Prostate gland (tissue), 2 donors: ENCODE data around the gene PDGFD. TPM values are rescaled to one million over a fixed set of nuclear protein-coding genes. Genes with fewer than 3 reads are reported as not detected.

Experiments
- DNase-seq: peaks from one replicate; pipeline ENCODE4 v3.0.0-alpha.2; 2019; ENCODE audit warnings: low spot score
- H3K27ac ChIP-seq, 2 donors: fragments of 200-600 bp; sonication (generic); 2 replicates each; pipeline ENCODE4 v1.5.1; 2017 to 2019
- H3K27me3 ChIP-seq: fragments of 200-600 bp; sonication (generic); replicated peaks from 2 replicates; pipeline ENCODE4 v1.5.1; 2019; ENCODE audit not compliant: insufficient read depth
- H3K36me3 ChIP-seq, 2 donors: fragments of 200-600 bp; sonication (generic); 1 replicate in 1 of 2; 2 replicates in 1 of 2; pipeline versions ENCODE4 v1.5.1 to v1.8.1; 2017 to 2019
- H3K4me1 ChIP-seq: fragments of 200-600 bp; sonication (generic); replicated peaks from 2 replicates; pipeline ENCODE4 v1.5.1; 2019
- H3K4me3 ChIP-seq, 2 donors: fragments of 200-600 bp; sonication (generic); 2 replicates each; pipeline ENCODE4 v1.5.1; 2017 to 2019
- H3K9me3 ChIP-seq: fragments of 200-600 bp; sonication (generic); 2 replicates; pipeline ENCODE4 v1.5.1; 2017
- CTCF ChIP-seq, 4 experiments: fragments of 200-600 bp in 2 of 4; fragments of 450-650 bp in 2 of 4; sonication (generic) in 2 of 4; IDR thresholded peaks; 1 replicate in 3 of 4; 2 replicates in 1 of 4; pipeline ENCODE4 v1.5.1; 2016 to 2019; ENCODE audit warnings: antibody characterized with exemption in 4 of 4, mild to moderate bottlenecking in 2 of 4, moderate library complexity in 2 of 4
- POLR2A ChIP-seq: fragments of 450-650 bp; IDR thresholded peaks from one replicate; pipeline ENCODE4 v1.6.1; 2016; ENCODE audit warnings: antibody characterized with exemption, mild to moderate bottlenecking
- POLR2AphosphoS5 ChIP-seq: sonication (generic); formaldehyde crosslinking; IDR thresholded peaks from one replicate; pipeline ENCODE4 v1.6.1; 2017; ENCODE audit warnings: antibody characterized with exemption
- WGBS: methylation state at CpG from one replicate; pipeline ENCODE4 v1.1.5; 2018; 5-methylcytosine and 5-hydroxymethylcytosine counted together
- intact Hi-C: fragments of 100-400 bp; cut with DNase I; formaldehyde crosslinking; loops from one replicate; pipeline ENCODE4 v1.14.2; 2022
- total RNA-seq, 2 donors: library from RNA; depleted of rRNA; stranded (reverse); fragments of >200 nt; gene quantifications; one replicate each; pipeline ENCODE4 v1.1.0, GENCODE V29; 2016

The PDGFD gene
- total RNA-seq, 2 donors from 2014 or later = 12.6 to 19.4 TPM

- H3K9me3 ChIP-seq = no peaks in the 10 kb centered on the region
- H3K27me3 ChIP-seq = no peaks in the 10 kb centered on the region
- H3K4me1 ChIP-seq = no peaks in the 10 kb centered on the region
- intact Hi-C loops = no loop called here
- H3K27ac ChIP-seq = no peak overlapping the region
- WGBS = 94% methylated on average over 5 of the region's 5 CpGs
- no peak for DNase-seq
- TF ChIP-seq POLR2AphosphoS5 (no peak), CTCF (IDR thresholded peaks at IDR 0.05) (no peak), POLR2A (no peak)
- H3K36me3 ChIP-seq = no peaks in the 10 kb centered on the region
- no peak overlapping the region for H3K4me3 ChIP-seq
Observed at GRCh38 chr11:104057908-104058307, 106.0 kb downstream of the PDGFD start.

DNA sequence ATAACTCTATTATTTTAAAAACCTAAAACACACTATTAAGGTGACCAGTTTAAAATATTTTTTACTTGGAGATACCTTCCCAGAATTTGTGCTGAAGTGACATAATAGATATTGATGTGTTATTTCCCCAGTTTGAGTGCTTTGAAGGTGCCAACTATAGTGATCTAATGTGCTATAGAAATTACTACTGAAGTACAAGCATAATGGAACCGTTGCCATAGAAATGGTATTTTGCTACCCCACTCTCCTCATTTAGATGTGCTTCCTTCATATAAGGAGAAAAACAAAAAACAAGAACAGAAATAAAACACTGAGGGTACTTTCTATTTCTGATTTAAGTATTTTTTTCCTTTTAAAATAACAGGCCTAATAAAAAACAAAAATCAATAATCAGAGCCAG is 108.4 kb downstream of the PDGFD start:
- Histone ChIP-seq H3K4me3 (no peak overlapping the region), H3K9me3 (no peaks in the 10 kb centered on the region), H3K4me1 (no peaks in the 10 kb centered on the region), H3K27me3 (no peaks in the 10 kb centered on the region), H3K36me3 (no peaks in the 10 kb centered on the region), H3K27ac (no peak overlapping the region)
- intact Hi-C loops = no loop called here
- TF ChIP-seq POLR2A (no peak), POLR2AphosphoS5 (no peak), CTCF (IDR thresholded peaks at IDR 0.05) (no peak)
- no peak for DNase-seq
- 86% methylated on average over 1 of the region's 1 CpG for WGBS

DNA sequence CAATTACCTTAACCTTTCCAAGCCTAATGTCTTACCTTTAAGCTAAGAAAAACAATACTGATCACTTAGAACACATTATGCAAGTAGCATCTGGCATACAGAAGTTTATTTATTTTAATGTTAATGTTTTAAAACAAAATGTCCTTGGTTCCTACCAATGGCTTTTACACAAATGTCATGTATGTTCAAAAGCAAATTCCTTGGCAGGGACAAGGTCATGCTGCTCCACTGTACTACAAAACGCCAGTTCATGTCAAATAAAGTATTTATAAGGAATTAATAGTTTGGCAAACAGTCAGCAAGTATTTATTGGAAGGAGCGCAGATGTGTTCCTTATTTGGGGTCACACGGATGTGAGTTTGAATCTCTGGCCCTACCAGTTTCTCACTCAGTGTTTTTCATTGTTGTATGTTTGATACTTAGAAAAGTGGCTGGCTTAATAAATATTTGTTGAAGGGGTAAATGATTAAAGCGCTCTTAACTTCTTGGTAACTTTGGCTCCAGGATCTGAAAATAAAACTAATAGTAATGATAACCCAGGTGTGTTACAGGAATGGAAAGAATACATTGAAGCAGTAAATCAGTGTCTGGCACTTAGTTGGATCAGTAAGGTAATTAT is 108.9 kb downstream of the PDGFD start:
- no peak for DNase-seq
- H3K4me1 ChIP-seq = no peaks in the 10 kb centered on the region
- TF ChIP-seq POLR2AphosphoS5 (no peak), CTCF (IDR thresholded peaks at IDR 0.05) (no peak), POLR2A (no peak)
- H3K36me3 ChIP-seq = no peaks in the 10 kb centered on the region
- H3K27ac ChIP-seq = no peak overlapping the region
- no peaks in the 10 kb centered on the region for H3K9me3 ChIP-seq
- WGBS = 29% methylated on average over 4 of the region's 4 CpGs
- no peak overlapping the region for H3K4me3 ChIP-seq
- intact Hi-C loops = no loop called here
- no peaks in the 10 kb centered on the region for H3K27me3 ChIP-seq

DNA sequence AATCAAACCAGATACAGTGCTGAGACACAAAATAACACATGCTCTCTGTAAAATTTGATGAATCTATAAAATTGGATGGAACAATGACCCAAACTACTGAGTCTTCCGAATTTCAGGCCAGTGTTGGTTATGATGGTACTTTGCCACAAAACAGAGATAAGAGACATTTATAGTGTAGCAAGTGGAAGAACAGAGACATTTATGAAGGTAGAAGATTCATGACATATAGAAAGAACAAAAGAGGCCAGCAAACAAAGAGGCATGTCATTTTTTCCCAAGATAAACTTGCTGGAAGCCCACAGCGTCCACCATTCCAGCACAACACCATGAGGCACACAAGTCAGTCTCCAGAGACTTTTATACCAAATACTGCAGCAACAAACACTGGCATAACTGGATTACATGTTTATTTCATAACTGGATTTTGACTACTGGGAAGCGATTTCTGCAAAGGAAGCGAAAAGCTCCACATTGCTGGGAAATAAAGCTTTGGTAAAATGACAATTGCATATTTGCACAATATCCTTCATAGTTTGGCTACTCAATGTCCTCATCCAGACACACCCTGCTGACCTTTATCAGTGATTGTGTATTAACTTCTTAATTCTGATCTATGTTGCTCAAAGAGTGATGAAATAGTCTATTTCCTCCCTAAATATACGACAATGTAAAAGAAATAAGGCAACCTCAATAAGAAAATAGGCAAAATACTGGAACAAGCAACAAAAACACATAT is 110.0 kb downstream of the PDGFD start:
- Histone ChIP-seq H3K27me3 (no peaks in the 10 kb centered on the region), H3K36me3 (no peaks in the 10 kb centered on the region), H3K4me1 (no peaks in the 10 kb centered on the region), H3K4me3 (no peak overlapping the region), H3K27ac (no peak overlapping the region), H3K9me3 (no peaks in the 10 kb centered on the region)
- intact Hi-C loops = no loop called here
- DNase-seq = no peak
- TF ChIP-seq POLR2A = no peak
- TF ChIP-seq POLR2AphosphoS5 = no peak
- no peak for TF ChIP-seq CTCF (IDR thresholded peaks at IDR 0.05)
- 57% methylated on average over 5 of the region's 5 CpGs for WGBS

- Histone ChIP-seq H3K9me3 (no peaks in the 10 kb centered on the region), H3K27ac (no peak overlapping the region), H3K4me1 (no peaks in the 10 kb centered on the region), H3K4me3 (no peak overlapping the region), H3K27me3 (no peaks in the 10 kb centered on the region), H3K36me3 (no peaks in the 10 kb centered on the region)
- intact Hi-C loops = no loop called here
- TF ChIP-seq CTCF (IDR thresholded peaks at IDR 0.05) (no peak), POLR2AphosphoS5 (no peak), POLR2A (no peak)
- 85% methylated on average over 4 of the region's 4 CpGs for whole genome bisulfite sequencing
- no peak for DNase-seq
Observed at GRCh38 chr11:104051778-104052177, 112.2 kb downstream of the PDGFD start.
